A549 (cell line): Measurements from ENCODE around the gene TMPRSS6.

Source experiments
- POLR2A ChIP-seq: IDR thresholded peaks from 2 replicates; pipeline ENCODE4 v1.6.1; 2012; ENCODE audit warnings: mild to moderate bottlenecking, low read length
- RAD21 ChIP-seq, 2 experiments: fragments of >200 bp in 1 of 2; sonication (Bioruptor Twin) in 1 of 2; formaldehyde crosslinking in 1 of 2; IDR thresholded peaks in 1 of 2; conservative IDR thresholded peaks in 1 of 2; 2 replicates in 1 of 2; 3 replicates in 1 of 2; pipeline ENCODE4 v1.6.1; 2012 to 2018; ENCODE audit warnings: inconsistent platforms in 1 of 2
- RFX5 ChIP-seq: fragments of 450-650 bp; IDR thresholded peaks from 2 replicates; pipeline ENCODE4 v1.7.1; 2014; ENCODE audit warnings: antibody characterized with exemption, mild to moderate bottlenecking, moderate library complexity
- SMC3 ChIP-seq: fragments of >200 bp; sonication (Bioruptor Twin); formaldehyde crosslinking; IDR thresholded peaks from 3 replicates; pipeline ENCODE4 v1.6.1; 2018; ENCODE audit warnings: inconsistent platforms
- TF ChIP-seq, protein P1 (sequence below): fragments of >200 bp; sonication (Bioruptor Twin); formaldehyde crosslinking; IDR thresholded peaks from 3 replicates; pipeline ENCODE4 v1.5.1; 2016
- TF ChIP-seq, protein P2 (sequence below): fragments of 200-600 bp; sonication (generic); IDR thresholded peaks from 2 replicates; pipeline ENCODE4 v1.6.1; 2016; ENCODE audit warnings: antibody characterized with exemption, mild to moderate bottlenecking, moderate library complexity
- TF ChIP-seq, protein P3 (sequence below): fragments of 250-450 bp; sonication (Bioruptor Pico); IDR thresholded peaks from 2 replicates; pipeline ENCODE4 v1.5.0; 2021; ENCODE audit warnings: mild to moderate bottlenecking, moderate library complexity, borderline replicate concordance

DNA sequence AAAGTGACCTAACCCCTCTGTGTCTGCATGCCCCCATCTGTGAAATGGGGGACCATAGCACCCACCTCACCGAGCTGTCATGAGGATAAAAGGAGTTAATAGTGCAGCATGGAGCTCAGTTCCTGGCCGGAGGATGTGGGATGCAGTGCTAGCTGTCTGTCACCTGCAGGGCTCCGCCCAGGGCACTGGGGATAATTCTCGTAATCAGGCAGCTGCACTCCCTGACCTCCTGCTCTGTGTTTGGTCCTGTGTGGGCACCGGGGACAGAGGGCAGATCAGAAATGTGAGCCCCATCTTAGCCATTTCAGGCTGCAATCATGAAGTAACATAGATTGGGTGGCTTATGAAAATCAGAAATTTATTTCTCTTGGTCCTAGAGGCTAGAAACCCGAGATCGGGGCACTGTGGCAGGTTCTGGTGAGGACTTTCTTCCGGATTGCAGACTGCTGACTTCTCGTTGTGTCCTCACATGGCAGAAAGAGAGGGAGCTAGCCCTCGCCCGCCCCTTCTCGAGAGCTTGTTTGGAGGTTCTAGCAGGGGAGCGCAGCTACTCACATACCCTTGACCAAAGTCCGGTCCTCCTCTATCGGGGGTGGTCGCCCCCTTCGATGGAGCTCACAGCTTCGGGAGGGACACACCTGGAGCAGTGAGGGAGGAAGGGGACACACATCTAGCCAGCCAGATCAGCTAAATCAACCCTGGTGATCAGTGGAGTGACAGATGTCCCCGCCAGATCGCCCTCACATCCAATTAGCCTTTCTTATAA, 54.7 kb downstream of the TMPRSS6 start:
- TF ChIP-seq, protein P1, sequence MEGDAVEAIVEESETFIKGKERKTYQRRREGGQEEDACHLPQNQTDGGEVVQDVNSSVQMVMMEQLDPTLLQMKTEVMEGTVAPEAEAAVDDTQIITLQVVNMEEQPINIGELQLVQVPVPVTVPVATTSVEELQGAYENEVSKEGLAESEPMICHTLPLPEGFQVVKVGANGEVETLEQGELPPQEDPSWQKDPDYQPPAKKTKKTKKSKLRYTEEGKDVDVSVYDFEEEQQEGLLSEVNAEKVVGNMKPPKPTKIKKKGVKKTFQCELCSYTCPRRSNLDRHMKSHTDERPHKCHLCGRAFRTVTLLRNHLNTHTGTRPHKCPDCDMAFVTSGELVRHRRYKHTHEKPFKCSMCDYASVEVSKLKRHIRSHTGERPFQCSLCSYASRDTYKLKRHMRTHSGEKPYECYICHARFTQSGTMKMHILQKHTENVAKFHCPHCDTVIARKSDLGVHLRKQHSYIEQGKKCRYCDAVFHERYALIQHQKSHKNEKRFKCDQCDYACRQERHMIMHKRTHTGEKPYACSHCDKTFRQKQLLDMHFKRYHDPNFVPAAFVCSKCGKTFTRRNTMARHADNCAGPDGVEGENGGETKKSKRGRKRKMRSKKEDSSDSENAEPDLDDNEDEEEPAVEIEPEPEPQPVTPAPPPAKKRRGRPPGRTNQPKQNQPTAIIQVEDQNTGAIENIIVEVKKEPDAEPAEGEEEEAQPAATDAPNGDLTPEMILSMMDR: no peak
- TF ChIP-seq, protein P2, sequence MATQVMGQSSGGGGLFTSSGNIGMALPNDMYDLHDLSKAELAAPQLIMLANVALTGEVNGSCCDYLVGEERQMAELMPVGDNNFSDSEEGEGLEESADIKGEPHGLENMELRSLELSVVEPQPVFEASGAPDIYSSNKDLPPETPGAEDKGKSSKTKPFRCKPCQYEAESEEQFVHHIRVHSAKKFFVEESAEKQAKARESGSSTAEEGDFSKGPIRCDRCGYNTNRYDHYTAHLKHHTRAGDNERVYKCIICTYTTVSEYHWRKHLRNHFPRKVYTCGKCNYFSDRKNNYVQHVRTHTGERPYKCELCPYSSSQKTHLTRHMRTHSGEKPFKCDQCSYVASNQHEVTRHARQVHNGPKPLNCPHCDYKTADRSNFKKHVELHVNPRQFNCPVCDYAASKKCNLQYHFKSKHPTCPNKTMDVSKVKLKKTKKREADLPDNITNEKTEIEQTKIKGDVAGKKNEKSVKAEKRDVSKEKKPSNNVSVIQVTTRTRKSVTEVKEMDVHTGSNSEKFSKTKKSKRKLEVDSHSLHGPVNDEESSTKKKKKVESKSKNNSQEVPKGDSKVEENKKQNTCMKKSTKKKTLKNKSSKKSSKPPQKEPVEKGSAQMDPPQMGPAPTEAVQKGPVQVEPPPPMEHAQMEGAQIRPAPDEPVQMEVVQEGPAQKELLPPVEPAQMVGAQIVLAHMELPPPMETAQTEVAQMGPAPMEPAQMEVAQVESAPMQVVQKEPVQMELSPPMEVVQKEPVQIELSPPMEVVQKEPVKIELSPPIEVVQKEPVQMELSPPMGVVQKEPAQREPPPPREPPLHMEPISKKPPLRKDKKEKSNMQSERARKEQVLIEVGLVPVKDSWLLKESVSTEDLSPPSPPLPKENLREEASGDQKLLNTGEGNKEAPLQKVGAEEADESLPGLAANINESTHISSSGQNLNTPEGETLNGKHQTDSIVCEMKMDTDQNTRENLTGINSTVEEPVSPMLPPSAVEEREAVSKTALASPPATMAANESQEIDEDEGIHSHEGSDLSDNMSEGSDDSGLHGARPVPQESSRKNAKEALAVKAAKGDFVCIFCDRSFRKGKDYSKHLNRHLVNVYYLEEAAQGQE: no peak
- TF ChIP-seq RAD21 (conservative IDR thresholded peaks at IDR 0.05 in 1 of 2, IDR thresholded peaks at IDR 0.05 in 1 of 2): no peak
- no peak for TF ChIP-seq POLR2A
- no peak for TF ChIP-seq RFX5
- no peak for TF ChIP-seq SMC3
- TF ChIP-seq, protein P3, sequence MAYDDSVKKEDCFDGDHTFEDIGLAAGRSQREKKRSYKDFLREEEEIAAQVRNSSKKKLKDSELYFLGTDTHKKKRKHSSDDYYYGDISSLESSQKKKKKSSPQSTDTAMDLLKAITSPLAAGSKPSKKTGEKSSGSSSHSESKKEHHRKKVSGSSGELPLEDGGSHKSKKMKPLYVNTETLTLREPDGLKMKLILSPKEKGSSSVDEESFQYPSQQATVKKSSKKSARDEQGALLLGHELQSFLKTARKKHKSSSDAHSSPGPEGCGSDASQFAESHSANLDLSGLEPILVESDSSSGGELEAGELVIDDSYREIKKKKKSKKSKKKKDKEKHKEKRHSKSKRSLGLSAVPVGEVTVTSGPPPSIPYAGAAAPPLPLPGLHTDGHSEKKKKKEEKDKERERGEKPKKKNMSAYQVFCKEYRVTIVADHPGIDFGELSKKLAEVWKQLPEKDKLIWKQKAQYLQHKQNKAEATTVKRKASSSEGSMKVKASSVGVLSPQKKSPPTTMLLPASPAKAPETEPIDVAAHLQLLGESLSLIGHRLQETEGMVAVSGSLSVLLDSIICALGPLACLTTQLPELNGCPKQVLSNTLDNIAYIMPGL (CRISPR knock-in tag): no peak
